Liver (tissue), 9 donors: Measurements from ENCODE around the gene TECTB. TPM values are rescaled to one million over a fixed set of nuclear protein-coding genes. Genes with fewer than 3 reads are reported as not detected.

Experiments used
- DNase-seq: peaks from one replicate; pipeline ENCODE4 v3.0.0-alpha.2; 2017; ENCODE audit warnings: low spot score
- H3K27ac ChIP-seq, 2 donors: one replicate each; pipeline ENCODE4 v1.7.0; 2013; ENCODE audit warnings: inconsistent platforms in 2 of 2, low read length in 2 of 2, control low read depth in 1 of 2, low read depth in 1 of 2, mild to moderate bottlenecking in 1 of 2
- H3K27me3 ChIP-seq, 4 donors: one replicate each; pipeline versions ENCODE4 v1.6.1 to v1.7.0; 2013; ENCODE audit warnings: low read length in 3 of 4, inconsistent platforms in 1 of 4, mild to moderate bottlenecking in 1 of 4, moderate library complexity in 1 of 4; ENCODE audit not compliant: control insufficient read depth in 4 of 4, insufficient read depth in 4 of 4
- H3K36me3 ChIP-seq, 4 donors: one replicate each; pipeline versions ENCODE4 v1.6.1 to v1.7.0; 2013; ENCODE audit warnings: low read length in 3 of 4, mild to moderate bottlenecking in 3 of 4, low read depth in 1 of 4, moderate library complexity in 1 of 4; ENCODE audit not compliant: control insufficient read depth in 4 of 4, insufficient read depth in 3 of 4
- H3K4me1 ChIP-seq, 4 donors: one replicate each; pipeline versions ENCODE4 v1.6.1 to v1.7.0; 2013; ENCODE audit warnings: low read length in 3 of 4, mild to moderate bottlenecking in 3 of 4, moderate library complexity in 1 of 4; ENCODE audit not compliant: control insufficient read depth in 4 of 4, insufficient read depth in 4 of 4
- H3K4me3 ChIP-seq, 3 donors: one replicate each; pipeline versions ENCODE4 v1.6.1 to v1.7.0; 2013; ENCODE audit warnings: low read length in 3 of 3, control low read depth in 1 of 3, low read depth in 1 of 3, mild to moderate bottlenecking in 1 of 3
- H3K9ac ChIP-seq, 2 donors: one replicate each; pipeline ENCODE4 v1.7.0; 2013; ENCODE audit warnings: low read length in 2 of 2, mild to moderate bottlenecking in 2 of 2, moderate library complexity in 2 of 2, control low read depth in 1 of 2, low read depth in 1 of 2
- H3K9me3 ChIP-seq, 4 donors: one replicate each; pipeline versions ENCODE4 v1.6.1 to v1.7.0; 2013; ENCODE audit warnings: low read length in 3 of 4; ENCODE audit not compliant: control insufficient read depth in 4 of 4
- ATF3 ChIP-seq: IDR thresholded peaks from 2 replicates; pipeline ENCODE4 v1.6.1; 2016; ENCODE audit warnings: antibody characterized with exemption
- EGR1 ChIP-seq, 2 donors: IDR thresholded peaks; 2 replicates each; pipeline ENCODE4 v1.6.1; 2016 to 2018; ENCODE audit warnings: antibody characterized with exemption in 2 of 2, low read depth in 2 of 2
- FOXA1 ChIP-seq: IDR thresholded peaks from 2 replicates; pipeline ENCODE4 v1.6.1; 2016; ENCODE audit warnings: antibody characterized with exemption
- FOXA2 ChIP-seq: IDR thresholded peaks from 2 replicates; pipeline ENCODE4 v1.6.1; 2016; ENCODE audit warnings: antibody characterized with exemption
- GABPA ChIP-seq, 2 donors: IDR thresholded peaks in 1 of 2; conservative IDR thresholded peaks in 1 of 2; 2 replicates each; pipeline ENCODE4 v1.6.1; 2016; ENCODE audit warnings: antibody characterized with exemption in 2 of 2, mild to moderate bottlenecking in 1 of 2, moderate library complexity in 1 of 2
- HNF4A ChIP-seq, 2 donors: conservative IDR thresholded peaks; 2 replicates each; pipeline ENCODE4 v1.6.1; 2016; ENCODE audit warnings: antibody characterized with exemption in 2 of 2, mild to moderate bottlenecking in 2 of 2
- HNF4G ChIP-seq: IDR thresholded peaks from 2 replicates; pipeline ENCODE4 v1.6.1; 2016; ENCODE audit warnings: antibody characterized with exemption
- JUND ChIP-seq, 2 donors: IDR thresholded peaks; 2 replicates each; pipeline ENCODE4 v1.6.1; 2016; ENCODE audit warnings: antibody characterized with exemption in 2 of 2
- MAX ChIP-seq: IDR thresholded peaks from 2 replicates; pipeline ENCODE4 v1.6.1; 2016; ENCODE audit warnings: antibody characterized with exemption
- NR2F2 ChIP-seq: IDR thresholded peaks from 2 replicates; pipeline ENCODE4 v1.6.1; 2016; ENCODE audit warnings: antibody characterized with exemption
- RAD21 ChIP-seq, 2 donors: IDR thresholded peaks; 2 replicates each; pipeline ENCODE4 v1.6.1; 2016; ENCODE audit warnings: antibody characterized with exemption in 2 of 2, mild to moderate bottlenecking in 2 of 2
- RXRA ChIP-seq, 2 donors: IDR thresholded peaks; 2 replicates each; pipeline ENCODE4 v1.6.1; 2017 to 2018; ENCODE audit warnings: antibody characterized with exemption in 2 of 2, mild to moderate bottlenecking in 1 of 2
- SP1 ChIP-seq: IDR thresholded peaks from 2 replicates; pipeline ENCODE4 v1.6.1; 2018; ENCODE audit warnings: antibody characterized with exemption, mild to moderate bottlenecking
- TAF1 ChIP-seq: conservative IDR thresholded peaks from 2 replicates; pipeline ENCODE4 v1.6.1; 2016; ENCODE audit warnings: antibody characterized with exemption, mild to moderate bottlenecking
- YY1 ChIP-seq: IDR thresholded peaks from 2 replicates; pipeline ENCODE4 v1.6.1; 2016; ENCODE audit warnings: antibody characterized with exemption, mild to moderate bottlenecking
- ZBTB33 ChIP-seq: IDR thresholded peaks from 2 replicates; pipeline ENCODE4 v1.6.1; 2016; ENCODE audit warnings: antibody characterized with exemption
- WGBS: extraction: QIAGEN DNeasy Blood & Tissue Kit; methylation state at CpG from one replicate; pipeline ENCODE4 v1.1.7; 2013; 5-methylcytosine and 5-hydroxymethylcytosine counted together
- polyA plus RNA-seq, 2 donors: library from polyadenylated mRNA; stranded (reverse) in 1 of 2; unstranded in 1 of 2; fragments of 200-250 nt in 1 of 2; fragments of >200 nt in 1 of 2; fragmentation: Nextera tagmentation in 1 of 2; extraction: Ambion mirVana in 1 of 2; gene quantifications; one replicate each; pipeline versions ENCODE4 v1.2.1 to v1.2.3, GENCODE V29; 2013 to 2015
- total RNA-seq, 2 donors: library from RNA; depleted of rRNA; stranded (reverse); fragments of >200 nt; gene quantifications; one replicate each; pipeline ENCODE4 v1.2.3, GENCODE V29; 2014
- TF ChIP-seq, protein P1 (sequence below): fragments of 150-350 bp; IDR thresholded peaks from 2 replicates; pipeline ENCODE4 v1.5.1; 2017; ENCODE audit warnings: improper control_type of control experiment, low read depth, low read length; ENCODE audit not compliant: missing input control
- TF ChIP-seq, protein P2 (sequence below): IDR thresholded peaks from 2 replicates; pipeline ENCODE4 v1.6.1; 2016; ENCODE audit warnings: antibody characterized with exemption, mild to moderate bottlenecking
- donor health status: healthy.
- donor health status: healthy.
- donor health status: healthy.
- donor health status: healthy.
- donor health status: healthy.

Gene TECTB
- total and polyA plus RNA-seq, 4 donors: 0.05 to 0.44 (median 0.08) TPM

GRCh38 chr10:112274831-112275230 lies 8.4 kb upstream of the TECTB start:
- TF ChIP-seq HNF4G (no peak), RAD21 (IDR thresholded peaks at IDR 0.05) (no peak)

GRCh38 chr10:112275512-112276245 lies 7.5 kb upstream of the TECTB start:
- Histone ChIP-seq H3K27me3 (no peaks in the 10 kb centered on the region), H3K27ac (peak overlapping the region; percentile 84 to 93), H3K9ac (peak overlapping the region in 1 of 2 donors; percentile 85), H3K9me3 (no peaks in the 10 kb centered on the region), H3K4me3 (no peak overlapping the region), H3K36me3 (no peaks in the 10 kb centered on the region), H3K4me1 (peaks cover 9 to 53% (median 32%) of the 10 kb centered on the region in 4 donors)
- TF ChIP-seq TAF1: peak; percentile 63
- peak; percentile 83 for TF ChIP-seq HNF4A (conservative IDR thresholded peaks at IDR 0.05)
- TF ChIP-seq RXRA (IDR thresholded peaks at IDR 0.05): peak; percentile 77 to 88
- TF ChIP-seq NR2F2: peak; percentile 85
- TF ChIP-seq FOXA2: peak; percentile 79
- TF ChIP-seq, protein P1, sequence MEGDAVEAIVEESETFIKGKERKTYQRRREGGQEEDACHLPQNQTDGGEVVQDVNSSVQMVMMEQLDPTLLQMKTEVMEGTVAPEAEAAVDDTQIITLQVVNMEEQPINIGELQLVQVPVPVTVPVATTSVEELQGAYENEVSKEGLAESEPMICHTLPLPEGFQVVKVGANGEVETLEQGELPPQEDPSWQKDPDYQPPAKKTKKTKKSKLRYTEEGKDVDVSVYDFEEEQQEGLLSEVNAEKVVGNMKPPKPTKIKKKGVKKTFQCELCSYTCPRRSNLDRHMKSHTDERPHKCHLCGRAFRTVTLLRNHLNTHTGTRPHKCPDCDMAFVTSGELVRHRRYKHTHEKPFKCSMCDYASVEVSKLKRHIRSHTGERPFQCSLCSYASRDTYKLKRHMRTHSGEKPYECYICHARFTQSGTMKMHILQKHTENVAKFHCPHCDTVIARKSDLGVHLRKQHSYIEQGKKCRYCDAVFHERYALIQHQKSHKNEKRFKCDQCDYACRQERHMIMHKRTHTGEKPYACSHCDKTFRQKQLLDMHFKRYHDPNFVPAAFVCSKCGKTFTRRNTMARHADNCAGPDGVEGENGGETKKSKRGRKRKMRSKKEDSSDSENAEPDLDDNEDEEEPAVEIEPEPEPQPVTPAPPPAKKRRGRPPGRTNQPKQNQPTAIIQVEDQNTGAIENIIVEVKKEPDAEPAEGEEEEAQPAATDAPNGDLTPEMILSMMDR: no peak
- TF ChIP-seq ATF3: peak; percentile 95
- TF ChIP-seq EGR1 (IDR thresholded peaks at IDR 0.05; ENCODE audit: low read depth in 2 of 2): peak; percentile 18 to 91
- peak; percentile 90 to 98 for TF ChIP-seq JUND (IDR thresholded peaks at IDR 0.05)
- peak; percentile 41 to 50 for TF ChIP-seq RAD21 (IDR thresholded peaks at IDR 0.05)
- TF ChIP-seq GABPA (IDR thresholded peaks at IDR 0.05 in 1 of 2, conservative IDR thresholded peaks at IDR 0.05 in 1 of 2): no peak
- peak; percentile 49 for TF ChIP-seq ZBTB33
- TF ChIP-seq FOXA1: peak; percentile 77
- TF ChIP-seq, protein P2, sequence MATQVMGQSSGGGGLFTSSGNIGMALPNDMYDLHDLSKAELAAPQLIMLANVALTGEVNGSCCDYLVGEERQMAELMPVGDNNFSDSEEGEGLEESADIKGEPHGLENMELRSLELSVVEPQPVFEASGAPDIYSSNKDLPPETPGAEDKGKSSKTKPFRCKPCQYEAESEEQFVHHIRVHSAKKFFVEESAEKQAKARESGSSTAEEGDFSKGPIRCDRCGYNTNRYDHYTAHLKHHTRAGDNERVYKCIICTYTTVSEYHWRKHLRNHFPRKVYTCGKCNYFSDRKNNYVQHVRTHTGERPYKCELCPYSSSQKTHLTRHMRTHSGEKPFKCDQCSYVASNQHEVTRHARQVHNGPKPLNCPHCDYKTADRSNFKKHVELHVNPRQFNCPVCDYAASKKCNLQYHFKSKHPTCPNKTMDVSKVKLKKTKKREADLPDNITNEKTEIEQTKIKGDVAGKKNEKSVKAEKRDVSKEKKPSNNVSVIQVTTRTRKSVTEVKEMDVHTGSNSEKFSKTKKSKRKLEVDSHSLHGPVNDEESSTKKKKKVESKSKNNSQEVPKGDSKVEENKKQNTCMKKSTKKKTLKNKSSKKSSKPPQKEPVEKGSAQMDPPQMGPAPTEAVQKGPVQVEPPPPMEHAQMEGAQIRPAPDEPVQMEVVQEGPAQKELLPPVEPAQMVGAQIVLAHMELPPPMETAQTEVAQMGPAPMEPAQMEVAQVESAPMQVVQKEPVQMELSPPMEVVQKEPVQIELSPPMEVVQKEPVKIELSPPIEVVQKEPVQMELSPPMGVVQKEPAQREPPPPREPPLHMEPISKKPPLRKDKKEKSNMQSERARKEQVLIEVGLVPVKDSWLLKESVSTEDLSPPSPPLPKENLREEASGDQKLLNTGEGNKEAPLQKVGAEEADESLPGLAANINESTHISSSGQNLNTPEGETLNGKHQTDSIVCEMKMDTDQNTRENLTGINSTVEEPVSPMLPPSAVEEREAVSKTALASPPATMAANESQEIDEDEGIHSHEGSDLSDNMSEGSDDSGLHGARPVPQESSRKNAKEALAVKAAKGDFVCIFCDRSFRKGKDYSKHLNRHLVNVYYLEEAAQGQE: peak; percentile 73
- TF ChIP-seq HNF4G: peak; percentile 64
- peak; percentile 66 for TF ChIP-seq SP1
- peak; percentile 50 for TF ChIP-seq MAX
- TF ChIP-seq YY1: peak; percentile 73
- no peak for DNase-seq
- WGBS: 32% methylated on average over 4 of the region's 4 CpGs

More at GRCh38 chr10:112274831-112275230, 8.4 kb upstream of the TECTB start:
- peaks cover 5 to 45% (median 27%) of the 10 kb centered on the region in 4 donors for H3K4me1 ChIP-seq
- H3K27me3 ChIP-seq: no peaks in the 10 kb centered on the region
- peak overlapping the region in 1 of 2 donors; percentile 85 for H3K9ac ChIP-seq
- no peak overlapping the region for H3K4me3 ChIP-seq
- peak overlapping the region; percentile 82 to 93 for H3K27ac ChIP-seq
- no peaks in the 10 kb centered on the region for H3K9me3 ChIP-seq
- DNase-seq: no peak
- no peaks in the 10 kb centered on the region for H3K36me3 ChIP-seq
- WGBS: 85% methylated on average over 5 of the region's 5 CpGs
